HEK293 (cell line): ENCODE measurements around the gene EIF2B2.
A peak's percentile ranks its signal among the peaks of the same experiment; 100 is the strongest.

Experiments
- CTCF ChIA-PET: fragments of 350-600 bp; formaldehyde crosslinking; extraction: SDS; loops from one replicate; lab custom pipeline; 2021; ENCODE audit warnings: antibody characterized with exemption; lab: Yijun Ruan, JAX
- POLR2A ChIA-PET: fragments of 300-600 bp; formaldehyde crosslinking; extraction: SDS; loops from one replicate; lab custom pipeline; 2020; ENCODE audit warnings: antibody characterized with exemption, inconsistent platforms; lab: Yijun Ruan, JAX
- H3K27ac ChIP-seq: fragments of 200-500 bp; sonication (Bioruptor generic); 2 replicates; pipeline ENCODE4 v1.5.1; 2014; ENCODE audit warnings: low read depth, low read length, control low read depth, inconsistent platforms; ENCODE audit errors: extremely low read depth
- H3K36me3 ChIP-seq, 2 experiments: fragments of 200-500 bp in 1 of 2; sonication (Bioruptor generic) in 1 of 2; 1 replicate in 1 of 2; 2 replicates in 1 of 2; pipeline ENCODE4 v1.5.1; 2014 to 2017; ENCODE audit warnings: inconsistent platforms in 2 of 2, low read length in 2 of 2; ENCODE audit not compliant: control insufficient read depth in 2 of 2, insufficient read depth in 1 of 2
- H3K4me1 ChIP-seq: fragments of 200-500 bp; sonication (Bioruptor generic); 2 replicates; pipeline ENCODE4 v1.5.1; 2014; ENCODE audit warnings: mild to moderate bottlenecking, low read length, inconsistent platforms; ENCODE audit not compliant: control insufficient read depth, insufficient read depth
- H3K4me3 ChIP-seq: 2 replicates; pipeline ENCODE4 v1.5.1; 2011; ENCODE audit warnings: low read depth, mild to moderate bottlenecking, control low read depth, low read length, moderate library complexity
- H3K9me3 ChIP-seq: fragments of 200-500 bp; sonication (Bioruptor generic); 2 replicates; pipeline ENCODE4 v1.5.1; 2014; ENCODE audit warnings: low read depth, low read length, inconsistent platforms; ENCODE audit not compliant: control insufficient read depth, insufficient read depth
- YY2 ChIP-seq: fragments of 450-650 bp; formaldehyde crosslinking; IDR thresholded peaks from 2 replicates; pipeline ENCODE4 v1.5.1; 2016; ENCODE audit warnings: missing biosample characterization, missing genetic modification characterization
- ZBTB21 ChIP-seq: fragments of 450-650 bp; formaldehyde crosslinking; IDR thresholded peaks from 2 replicates; pipeline ENCODE4 v1.5.1; 2017; ENCODE audit warnings: missing biosample characterization, missing genetic modification characterization
- ZIC2 ChIP-seq: fragments of 450-650 bp; formaldehyde crosslinking; IDR thresholded peaks from 2 replicates; pipeline ENCODE4 v1.5.1; 2016; ENCODE audit warnings: missing biosample characterization, missing genetic modification characterization
- ZNF266 ChIP-seq: fragments of 450-650 bp; formaldehyde crosslinking; IDR thresholded peaks from 2 replicates; pipeline ENCODE4 v1.5.1; 2016; ENCODE audit warnings: missing biosample characterization, missing genetic modification characterization, low read depth
- ZNF48 ChIP-seq: fragments of 450-650 bp; formaldehyde crosslinking; IDR thresholded peaks from 2 replicates; pipeline ENCODE4 v1.5.1; 2016; ENCODE audit warnings: missing biosample characterization, missing genetic modification characterization
- ZNF629 ChIP-seq: fragments of 450-650 bp; formaldehyde crosslinking; IDR thresholded peaks from 2 replicates; pipeline ENCODE4 v1.5.1; 2017; ENCODE audit warnings: missing biosample characterization, missing genetic modification characterization
- ZNF768 ChIP-seq: fragments of 450-650 bp; formaldehyde crosslinking; IDR thresholded peaks from 2 replicates; pipeline ENCODE4 v1.5.1; 2018; ENCODE audit warnings: missing biosample characterization, mild to moderate bottlenecking, missing genetic modification characterization
- ZNF777 ChIP-seq: fragments of 450-650 bp; formaldehyde crosslinking; IDR thresholded peaks from 2 replicates; pipeline ENCODE4 v1.5.1; 2017; ENCODE audit warnings: missing biosample characterization, missing genetic modification characterization, borderline replicate concordance
- ZNF791 ChIP-seq: fragments of 450-650 bp; formaldehyde crosslinking; IDR thresholded peaks from 2 replicates; pipeline ENCODE4 v1.5.1; 2016; ENCODE audit warnings: missing biosample characterization, missing genetic modification characterization
- TF ChIP-seq, protein P1 (sequence below): fragments of 450-650 bp; formaldehyde crosslinking; IDR thresholded peaks from 2 replicates; pipeline ENCODE4 v1.5.1; 2016; ENCODE audit warnings: missing biosample characterization, missing genetic modification characterization
- TF ChIP-seq, protein P2 (sequence below): fragments of 450-650 bp; formaldehyde crosslinking; IDR thresholded peaks from 2 replicates; pipeline ENCODE4 v1.5.1; 2016; ENCODE audit warnings: missing biosample characterization, missing genetic modification characterization, low read depth
- TF ChIP-seq, protein P3 (sequence below): fragments of 450-650 bp; formaldehyde crosslinking; IDR thresholded peaks from 2 replicates; pipeline ENCODE4 v1.5.1; 2016; ENCODE audit warnings: missing biosample characterization, missing genetic modification characterization
- TF ChIP-seq, protein P4 (sequence below): fragments of 450-650 bp; formaldehyde crosslinking; IDR thresholded peaks from 2 replicates; pipeline ENCODE4 v1.5.1; 2017; ENCODE audit warnings: missing biosample characterization, missing genetic modification characterization
- TF ChIP-seq, protein P5 (sequence below): fragments of 450-650 bp; formaldehyde crosslinking; IDR thresholded peaks from 2 replicates; pipeline ENCODE4 v1.5.1; 2016; ENCODE audit warnings: missing biosample characterization, missing genetic modification characterization

EIF2B2 gene

DNA sequence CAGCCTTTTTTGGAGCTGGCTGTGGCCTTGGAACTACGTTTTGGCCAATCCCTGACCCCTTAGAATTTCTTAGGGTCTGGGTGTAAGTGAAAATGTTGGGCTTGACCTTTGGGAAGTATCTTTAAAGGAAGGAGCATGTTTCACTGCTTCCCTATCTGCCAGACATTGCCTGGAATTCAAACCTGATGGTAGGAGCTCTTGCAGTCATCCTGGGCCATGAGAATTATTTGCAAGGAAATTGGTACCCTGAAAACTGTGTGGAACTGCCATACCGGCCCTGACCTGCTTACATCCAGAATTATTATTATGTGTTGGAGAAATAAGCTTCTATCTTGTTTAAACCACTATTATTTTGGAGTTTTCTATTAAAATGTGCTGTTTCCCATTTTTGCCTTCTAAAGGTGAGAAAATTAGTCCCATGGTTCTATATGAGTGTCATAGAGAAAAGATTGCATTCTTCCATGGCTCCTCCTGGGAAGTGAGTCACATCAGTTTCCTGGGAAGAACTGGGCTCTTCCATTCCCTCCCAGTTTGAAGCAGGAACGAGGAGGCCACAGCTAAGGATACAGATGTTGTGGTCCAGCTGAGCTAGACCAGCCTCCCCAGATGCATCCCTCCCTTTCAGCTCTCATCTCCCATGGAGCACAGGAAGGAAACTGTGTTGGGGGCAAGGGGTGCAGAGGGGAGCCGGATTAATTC is 37.8 kb upstream of the EIF2B2 start:
- no peaks in the 10 kb centered on the region for H3K9me3 ChIP-seq
- H3K4me1 ChIP-seq, result no peaks in the 10 kb centered on the region
- H3K4me3 ChIP-seq, result no peak overlapping the region
- ChIA-PET POLR2A (interaction anchor here (1.2 kb wide), 1 partner anchor 10 kb away, joined by 5 read pairs; the partner anchor contains the start of gene PGF), CTCF (interaction anchor here (0.5 to 1.4 kb wide), 2 partner anchors 10 to 124 kb away, joined by 4 read pairs; no protein-coding TSS in a partner anchor)
- TF ChIP-seq ZNF48 (tag by site-specific recombination) (no peak), ZNF791 (tag by site-specific recombination) (no peak), ZIC2 (tag by site-specific recombination) (peak; percentile 82)
- TF ChIP-seq, protein P1, sequence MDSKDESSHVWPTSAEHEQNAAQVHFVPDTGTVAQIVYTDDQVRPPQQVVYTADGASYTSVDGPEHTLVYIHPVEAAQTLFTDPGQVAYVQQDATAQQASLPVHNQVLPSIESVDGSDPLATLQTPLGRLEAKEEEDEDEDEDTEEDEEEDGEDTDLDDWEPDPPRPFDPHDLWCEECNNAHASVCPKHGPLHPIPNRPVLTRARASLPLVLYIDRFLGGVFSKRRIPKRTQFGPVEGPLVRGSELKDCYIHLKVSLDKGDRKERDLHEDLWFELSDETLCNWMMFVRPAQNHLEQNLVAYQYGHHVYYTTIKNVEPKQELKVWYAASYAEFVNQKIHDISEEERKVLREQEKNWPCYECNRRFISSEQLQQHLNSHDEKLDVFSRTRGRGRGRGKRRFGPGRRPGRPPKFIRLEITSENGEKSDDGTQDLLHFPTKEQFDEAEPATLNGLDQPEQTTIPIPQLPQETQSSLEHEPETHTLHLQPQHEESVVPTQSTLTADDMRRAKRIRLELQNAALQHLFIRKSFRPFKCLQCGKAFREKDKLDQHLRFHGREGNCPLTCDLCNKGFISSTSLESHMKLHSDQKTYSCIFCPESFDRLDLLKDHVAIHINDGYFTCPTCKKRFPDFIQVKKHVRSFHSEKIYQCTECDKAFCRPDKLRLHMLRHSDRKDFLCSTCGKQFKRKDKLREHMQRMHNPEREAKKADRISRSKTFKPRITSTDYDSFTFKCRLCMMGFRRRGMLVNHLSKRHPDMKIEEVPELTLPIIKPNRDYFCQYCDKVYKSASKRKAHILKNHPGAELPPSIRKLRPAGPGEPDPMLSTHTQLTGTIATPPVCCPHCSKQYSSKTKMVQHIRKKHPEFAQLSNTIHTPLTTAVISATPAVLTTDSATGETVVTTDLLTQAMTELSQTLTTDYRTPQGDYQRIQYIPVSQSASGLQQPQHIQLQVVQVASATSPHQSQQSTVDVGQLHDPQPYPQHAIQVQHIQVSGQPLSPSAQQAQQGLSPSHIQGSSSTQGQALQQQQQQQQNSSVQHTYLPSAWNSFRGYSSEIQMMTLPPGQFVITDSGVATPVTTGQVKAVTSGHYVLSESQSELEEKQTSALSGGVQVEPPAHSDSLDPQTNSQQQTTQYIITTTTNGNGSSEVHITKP, result peak; percentile 70
- no peak overlapping the region for H3K27ac ChIP-seq
- no peaks in the 10 kb centered on the region for H3K36me3 ChIP-seq

DNA sequence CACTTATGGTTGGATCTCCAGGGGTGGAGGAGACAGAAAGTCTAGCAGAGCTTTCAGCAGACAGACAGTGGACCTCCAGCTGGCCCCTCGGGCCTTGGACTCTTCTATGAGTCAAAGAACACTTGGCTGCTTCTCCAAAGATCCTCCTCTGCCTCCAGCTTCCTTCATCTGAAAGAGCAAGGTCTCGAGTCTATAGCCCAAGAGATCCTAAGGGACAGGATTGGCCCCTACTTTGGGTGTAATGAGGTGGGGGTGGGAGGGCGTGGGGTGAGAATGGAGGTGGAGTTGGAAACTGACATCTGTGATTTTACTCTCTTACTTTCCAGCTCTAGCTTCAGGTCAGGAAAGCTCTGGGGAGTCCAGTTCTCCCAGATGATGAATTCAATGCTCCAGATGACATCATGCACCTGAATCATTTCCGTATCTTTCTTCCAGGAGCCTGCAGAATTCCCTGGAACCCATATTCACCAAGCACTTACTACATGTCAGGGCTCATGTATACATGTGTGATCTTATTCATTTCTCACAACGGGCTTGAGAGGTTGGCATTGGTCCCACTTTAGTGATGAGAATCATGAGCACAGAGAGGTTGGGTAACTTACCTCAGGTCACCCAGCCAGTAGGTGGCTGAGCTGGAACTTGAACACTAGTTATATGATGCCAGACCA is 37.1 kb upstream of the EIF2B2 start:
- CTCF ChIA-PET, result interaction anchor here (0.5 kb wide), 1 partner anchor 123 kb away, joined by 4 read pairs; no protein-coding TSS in a partner anchor
- Histone ChIP-seq H3K9me3 (no peaks in the 10 kb centered on the region), H3K4me3 (no peak overlapping the region), H3K27ac (no peak overlapping the region), H3K36me3 (no peaks in the 10 kb centered on the region), H3K4me1 (no peaks in the 10 kb centered on the region)
- TF ChIP-seq ZNF777 (tag by site-specific recombination) (no peak), ZNF266 (tag by site-specific recombination) (no peak), YY2 (tag by site-specific recombination) (no peak), ZNF768 (tag by site-specific recombination) (peak; percentile 68; the same call in 1 of the 2 replicates), ZNF629 (tag by site-specific recombination) (peak; percentile 51), ZBTB21 (tag by site-specific recombination) (peak; percentile 30; the same call in 1 of the 2 replicates)
- TF ChIP-seq, protein P2, sequence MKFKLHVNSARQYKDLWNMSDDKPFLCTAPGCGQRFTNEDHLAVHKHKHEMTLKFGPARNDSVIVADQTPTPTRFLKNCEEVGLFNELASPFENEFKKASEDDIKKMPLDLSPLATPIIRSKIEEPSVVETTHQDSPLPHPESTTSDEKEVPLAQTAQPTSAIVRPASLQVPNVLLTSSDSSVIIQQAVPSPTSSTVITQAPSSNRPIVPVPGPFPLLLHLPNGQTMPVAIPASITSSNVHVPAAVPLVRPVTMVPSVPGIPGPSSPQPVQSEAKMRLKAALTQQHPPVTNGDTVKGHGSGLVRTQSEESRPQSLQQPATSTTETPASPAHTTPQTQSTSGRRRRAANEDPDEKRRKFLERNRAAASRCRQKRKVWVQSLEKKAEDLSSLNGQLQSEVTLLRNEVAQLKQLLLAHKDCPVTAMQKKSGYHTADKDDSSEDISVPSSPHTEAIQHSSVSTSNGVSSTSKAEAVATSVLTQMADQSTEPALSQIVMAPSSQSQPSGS (tag by site-specific recombination), result 0 out of 2 replicates have a peak, but pooled peaks have one; percentile 10
- TF ChIP-seq, protein P3, sequence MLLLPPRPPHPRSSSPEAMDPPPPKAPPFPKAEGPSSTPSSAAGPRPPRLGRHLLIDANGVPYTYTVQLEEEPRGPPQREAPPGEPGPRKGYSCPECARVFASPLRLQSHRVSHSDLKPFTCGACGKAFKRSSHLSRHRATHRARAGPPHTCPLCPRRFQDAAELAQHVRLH (tag by site-specific recombination), result 0 out of 2 replicates have a peak, but pooled peaks have one; percentile 24
- TF ChIP-seq, protein P4, sequence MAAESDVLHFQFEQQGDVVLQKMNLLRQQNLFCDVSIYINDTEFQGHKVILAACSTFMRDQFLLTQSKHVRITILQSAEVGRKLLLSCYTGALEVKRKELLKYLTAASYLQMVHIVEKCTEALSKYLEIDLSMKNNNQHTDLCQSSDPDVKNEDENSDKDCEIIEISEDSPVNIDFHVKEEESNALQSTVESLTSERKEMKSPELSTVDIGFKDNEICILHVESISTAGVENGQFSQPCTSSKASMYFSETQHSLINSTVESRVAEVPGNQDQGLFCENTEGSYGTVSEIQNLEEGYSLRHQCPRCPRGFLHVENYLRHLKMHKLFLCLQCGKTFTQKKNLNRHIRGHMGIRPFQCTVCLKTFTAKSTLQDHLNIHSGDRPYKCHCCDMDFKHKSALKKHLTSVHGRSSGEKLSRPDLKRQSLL, result no peak
- TF ChIP-seq, protein P5, sequence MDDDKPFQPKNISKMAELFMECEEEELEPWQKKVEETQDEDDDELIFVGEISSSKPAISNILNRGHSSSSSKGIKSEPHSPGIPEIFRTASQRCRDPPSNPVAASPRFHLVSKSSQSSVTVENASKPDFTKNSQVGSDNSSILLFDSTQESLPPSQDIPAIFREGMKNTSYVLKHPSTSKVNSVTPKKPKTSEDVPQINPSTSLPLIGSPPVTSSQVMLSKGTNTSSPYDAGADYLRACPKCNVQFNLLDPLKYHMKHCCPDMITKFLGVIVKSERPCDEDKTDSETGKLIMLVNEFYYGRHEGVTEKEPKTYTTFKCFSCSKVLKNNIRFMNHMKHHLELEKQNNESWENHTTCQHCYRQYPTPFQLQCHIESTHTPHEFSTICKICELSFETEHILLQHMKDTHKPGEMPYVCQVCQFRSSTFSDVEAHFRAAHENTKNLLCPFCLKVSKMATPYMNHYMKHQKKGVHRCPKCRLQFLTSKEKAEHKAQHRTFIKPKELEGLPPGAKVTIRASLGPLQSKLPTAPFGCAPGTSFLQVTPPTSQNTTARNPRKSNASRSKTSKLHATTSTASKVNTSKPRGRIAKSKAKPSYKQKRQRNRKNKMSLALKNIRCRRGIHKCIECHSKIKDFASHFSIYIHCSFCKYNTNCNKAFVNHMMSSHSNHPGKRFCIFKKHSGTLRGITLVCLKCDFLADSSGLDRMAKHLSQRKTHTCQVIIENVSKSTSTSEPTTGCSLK (tag by site-specific recombination), result no peak
- POLR2A ChIA-PET, result interaction anchor here (1.2 kb wide), 1 partner anchor 10 kb away, joined by 5 read pairs; the partner anchor contains the start of gene PGF
